HG03354 (cell line): Measurements from ENCODE around the gene PIGH.
A peak's percentile ranks its signal among the peaks of the same experiment; 100 is the strongest.
"Not testable (repeated sequence)": the region's sequence is repeated elsewhere in the genome, so short reads cannot be mapped to it uniquely, and the experiment has no call there.

Experiments used
- ATAC-seq: cut with Tn5 transposase; IDR thresholded peaks from one replicate; pipeline ENCODE4 v1.9.1; 2021; ENCODE audit warnings: mild to moderate bottlenecking; ENCODE audit not compliant: unreplicated experiment, poor library complexity, severe bottlenecking

PIGH gene

GRCh38 chr14:67599698-67600561 is at the start of gene PIGH:
Gene PIGH, minus strand, starts transcription at chr14:67600268. Its CDS starts 65 bp downstream, at chr14:67600203.
- ATAC-seq, result peak; percentile 90

GRCh38 chr14:67646131-67646530 is 46.1 kb upstream of the PIGH start:
- ATAC-seq, result no peak

GRCh38 chr14:67645414-67645813 is 45.3 kb upstream of the PIGH start:
- no peak for ATAC-seq

GRCh38 chr14:67644428-67644827 is 44.4 kb upstream of the PIGH start:
- ATAC-seq, result no peak

GRCh38 chr14:67643713-67644112 is 43.6 kb upstream of the PIGH start:
- no peak for ATAC-seq

GRCh38 chr14:67641902-67642749 is 42.1 kb upstream of the PIGH start:
- ATAC-seq, result no peak

- no peak for ATAC-seq
Observed at GRCh38 chr14:67641480-67641879, 41.4 kb upstream of the PIGH start.

- ATAC-seq, result no peak
Observed at GRCh38 chr14:67638642-67639041, 38.6 kb upstream of the PIGH start.

- ATAC-seq, result no peak
Observed at GRCh38 chr14:67636361-67636919, 36.4 kb upstream of the PIGH start.

- no peak for ATAC-seq
Observed at GRCh38 chr14:67633451-67634147, 33.5 kb upstream of the PIGH start.

- no peak for ATAC-seq
Observed at GRCh38 chr14:67630938-67631337, 30.9 kb upstream of the PIGH start.

- no peak for ATAC-seq
Observed at GRCh38 chr14:67630186-67630585, 30.1 kb upstream of the PIGH start.

GRCh38 chr14:67627519-67627918 is 27.5 kb upstream of the PIGH start:
- no peak for ATAC-seq

- not testable (repeated sequence) for ATAC-seq
Observed at GRCh38 chr14:67626131-67626530, 26.1 kb upstream of the PIGH start.

- no peak for ATAC-seq
Observed at GRCh38 chr14:67623114-67623513, 23.0 kb upstream of the PIGH start.

- ATAC-seq, result no peak
Observed at GRCh38 chr14:67622675-67623074, 22.6 kb upstream of the PIGH start.

GRCh38 chr14:67620217-67620785 is 20.2 kb upstream of the PIGH start:
- ATAC-seq, result no peak

- peak; percentile 88 for ATAC-seq
Observed at GRCh38 chr14:67619446-67620216, 19.6 kb upstream of the PIGH start, which contains the start of gene ARG2. Gene ARG2, plus strand, starts transcription at chr14:67619920. Its CDS starts 58 bp downstream, at chr14:67619978.

- peak; percentile 50 for ATAC-seq
Observed at GRCh38 chr14:67618617-67619063, 18.6 kb upstream of the PIGH start.
